Measurements from ENCODE around the gene PDCD5. TPM values are rescaled to one million over a fixed set of nuclear protein-coding genes. Genes with fewer than 3 reads are reported as not detected.

The PDCD5 gene
- total RNA-seq, 4 donors from 2014 or later: 97.3 to 127 (median 110) TPM

- intact Hi-C loops (cut with DNase I): no loop called here
- DNase-seq: no peak
- TF ChIP-seq, protein P1, sequence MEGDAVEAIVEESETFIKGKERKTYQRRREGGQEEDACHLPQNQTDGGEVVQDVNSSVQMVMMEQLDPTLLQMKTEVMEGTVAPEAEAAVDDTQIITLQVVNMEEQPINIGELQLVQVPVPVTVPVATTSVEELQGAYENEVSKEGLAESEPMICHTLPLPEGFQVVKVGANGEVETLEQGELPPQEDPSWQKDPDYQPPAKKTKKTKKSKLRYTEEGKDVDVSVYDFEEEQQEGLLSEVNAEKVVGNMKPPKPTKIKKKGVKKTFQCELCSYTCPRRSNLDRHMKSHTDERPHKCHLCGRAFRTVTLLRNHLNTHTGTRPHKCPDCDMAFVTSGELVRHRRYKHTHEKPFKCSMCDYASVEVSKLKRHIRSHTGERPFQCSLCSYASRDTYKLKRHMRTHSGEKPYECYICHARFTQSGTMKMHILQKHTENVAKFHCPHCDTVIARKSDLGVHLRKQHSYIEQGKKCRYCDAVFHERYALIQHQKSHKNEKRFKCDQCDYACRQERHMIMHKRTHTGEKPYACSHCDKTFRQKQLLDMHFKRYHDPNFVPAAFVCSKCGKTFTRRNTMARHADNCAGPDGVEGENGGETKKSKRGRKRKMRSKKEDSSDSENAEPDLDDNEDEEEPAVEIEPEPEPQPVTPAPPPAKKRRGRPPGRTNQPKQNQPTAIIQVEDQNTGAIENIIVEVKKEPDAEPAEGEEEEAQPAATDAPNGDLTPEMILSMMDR (IDR thresholded peaks at IDR 0.05): no peak
- TF ChIP-seq POLR2A (IDR thresholded peaks at IDR 0.05): no peak
These were observed 32.0 kb downstream of the PDCD5 start for GRCh38 chr19:32613008-32613407.

GRCh38 chr19:32614916-32615315 lies 33.9 kb downstream of the PDCD5 start:
- intact Hi-C loops (cut with DNase I): no loop called here
- no peak for DNase-seq
- H3K9me3 ChIP-seq: no peaks in the 10 kb centered on the region
- H3K27ac ChIP-seq: no peak overlapping the region
- peaks cover 34 to 97% (median 36%) of the 10 kb centered on the region in 3 donors for H3K36me3 ChIP-seq
- H3K4me1 ChIP-seq: no peaks in the 10 kb centered on the region
- no peaks in the 10 kb centered on the region for H3K27me3 ChIP-seq
- WGBS, 2 donors: 98 to 100% methylated on average over 2 to 7 of the region's 7 CpGs
- no peak for TF ChIP-seq POLR2A (IDR thresholded peaks at IDR 0.05)
- TF ChIP-seq, protein P1 (IDR thresholded peaks at IDR 0.05): no peak
- no peak overlapping the region for H3K4me3 ChIP-seq

More at GRCh38 chr19:32613008-32613407, 32.0 kb downstream of the PDCD5 start:
- H3K4me1 ChIP-seq: no peaks in the 10 kb centered on the region
- peaks cover 22 to 97% (median 25%) of the 10 kb centered on the region in 3 donors for H3K36me3 ChIP-seq
- no peak overlapping the region for H3K27ac ChIP-seq
- no peaks in the 10 kb centered on the region for H3K27me3 ChIP-seq
- 65 to 78% methylated on average over 4 of the region's 4 CpGs for WGBS, 2 donors
- H3K9me3 ChIP-seq: no peaks in the 10 kb centered on the region
- H3K4me3 ChIP-seq: no peak overlapping the region

DNA sequence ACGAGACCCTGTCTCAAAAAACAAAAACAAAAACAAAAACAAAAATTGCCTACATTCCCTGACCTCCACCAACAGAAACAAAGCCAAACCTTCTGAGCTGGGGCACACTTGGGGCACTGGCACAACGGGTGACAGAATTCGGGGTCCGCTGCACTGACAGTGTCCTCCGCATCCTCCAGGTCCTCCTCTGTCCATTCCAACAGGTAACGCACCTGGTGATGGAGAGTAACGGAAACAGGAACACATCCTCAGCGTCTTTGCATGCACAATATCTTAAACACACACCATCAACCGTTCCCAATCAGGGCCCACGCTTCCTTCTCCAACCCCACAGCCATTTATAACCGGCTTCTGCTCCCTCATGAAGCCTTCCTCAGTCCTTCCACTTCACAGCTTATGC lies 34.6 kb downstream of the PDCD5 start:
- Histone ChIP-seq H3K27ac (no peak overlapping the region), H3K36me3 (peaks cover 34 to 100% (median 37%) of the 10 kb centered on the region in 3 donors), H3K4me1 (no peaks in the 10 kb centered on the region), H3K4me3 (no peak overlapping the region), H3K27me3 (no peaks in the 10 kb centered on the region), H3K9me3 (no peaks in the 10 kb centered on the region)
- WGBS, 2 donors: 89% methylated on average over 11 of the region's 11 CpGs
- no peak for TF ChIP-seq POLR2A (IDR thresholded peaks at IDR 0.05)
- TF ChIP-seq, protein P1 (IDR thresholded peaks at IDR 0.05): no peak
- no peak for DNase-seq
- intact Hi-C loops (cut with DNase I): no loop called here

DNA sequence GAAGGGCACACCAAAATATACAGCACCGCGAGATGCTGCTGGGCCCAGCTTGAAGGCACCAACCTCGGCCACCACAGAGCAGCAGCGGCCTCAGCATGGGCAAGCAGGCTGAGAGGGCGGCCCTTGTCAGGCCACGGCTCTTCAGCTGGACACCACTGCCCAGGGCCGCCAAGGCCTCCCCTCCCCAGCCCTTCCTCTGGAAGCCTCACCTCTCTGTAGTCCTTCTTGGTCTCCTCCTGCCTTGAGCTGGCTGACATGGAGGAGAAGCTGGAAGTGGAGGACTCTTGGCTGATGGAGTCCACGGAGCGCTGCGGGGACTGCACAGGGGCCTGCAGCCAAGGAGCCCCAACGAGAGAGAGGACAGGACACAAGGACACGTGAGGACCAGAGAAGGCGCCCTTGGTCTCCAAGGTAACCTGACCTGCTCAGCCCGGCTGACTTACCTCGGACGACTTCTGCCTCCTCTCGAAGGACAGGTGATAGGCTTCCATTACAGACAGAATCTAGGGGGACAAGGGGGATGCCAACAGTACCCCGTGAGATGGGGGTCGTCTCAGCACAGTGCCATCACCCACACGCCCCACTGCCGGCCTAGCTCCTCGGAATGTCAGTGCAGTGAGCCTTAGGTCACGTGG lies 38.2 kb downstream of the PDCD5 start:
- Histone ChIP-seq H3K27me3 (no peaks in the 10 kb centered on the region), H3K4me3 (no peak overlapping the region), H3K27ac (no peak overlapping the region), H3K4me1 (no peaks in the 10 kb centered on the region), H3K36me3 (peaks cover 42 to 100% (median 52%) of the 10 kb centered on the region in 3 donors), H3K9me3 (no peaks in the 10 kb centered on the region)
- 80 to 94% methylated on average over 1 to 19 of the region's 23 CpGs for WGBS, 2 donors
- TF ChIP-seq, protein P1 (IDR thresholded peaks at IDR 0.05): no peak
- TF ChIP-seq POLR2A (IDR thresholded peaks at IDR 0.05): no peak
- DNase-seq: no peak
- intact Hi-C loops (cut with DNase I): no loop called here

DNA sequence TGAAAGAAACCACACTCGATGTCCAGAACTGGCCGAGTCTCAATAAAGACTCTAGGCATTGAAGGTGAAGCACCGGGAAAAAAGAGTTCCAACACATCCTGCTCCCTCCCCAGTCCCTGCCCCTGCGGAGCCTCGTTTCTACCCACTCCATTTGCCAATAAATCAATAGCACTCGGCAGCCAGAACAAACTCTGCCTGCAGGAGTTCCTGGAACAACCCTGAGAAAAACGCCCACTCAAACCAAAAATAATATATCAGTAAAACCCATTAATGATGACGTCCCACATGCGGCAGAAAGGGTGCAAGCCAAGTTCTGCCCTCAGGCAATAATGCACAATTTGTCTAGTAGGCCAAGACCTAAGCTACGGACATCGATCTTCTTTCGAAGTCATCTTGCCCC lies 41.0 kb downstream of the PDCD5 start:
- no peaks in the 10 kb centered on the region for H3K9me3 ChIP-seq
- no peaks in the 10 kb centered on the region for H3K27me3 ChIP-seq
- TF ChIP-seq, protein P1 (IDR thresholded peaks at IDR 0.05): no peak
- no peak for TF ChIP-seq POLR2A (IDR thresholded peaks at IDR 0.05)
- no peak overlapping the region for H3K4me3 ChIP-seq
- H3K27ac ChIP-seq: no peak overlapping the region
- DNase-seq: no peak
- WGBS, 2 donors: 77 to 84% methylated on average over 12 of the region's 12 CpGs
- H3K36me3 ChIP-seq: peaks cover 22 to 99% (median 33%) of the 10 kb centered on the region in 3 donors
- intact Hi-C loops (cut with DNase I): no loop called here
- no peaks in the 10 kb centered on the region for H3K4me1 ChIP-seq
